Right lobe of liver (tissue), 6 donors: ENCODE measurements around the gene ATP2B1. TPM values are rescaled to one million over a fixed set of nuclear protein-coding genes. Genes with fewer than 3 reads are reported as not detected.

Experiments used
- ATAC-seq, 4 donors: fragments of 200-7000 bp; cut with Tn5 transposase; one replicate each; pipeline ENCODE4 v1.9.1; 2020; ENCODE audit warnings: mild to moderate bottlenecking in 4 of 4, moderate library complexity in 4 of 4
- DNase-seq, 3 donors: peaks; one replicate each; pipeline ENCODE4 v3.0.0-alpha.2; 2020
- H3K27ac ChIP-seq, 3 donors: fragments of 200-600 bp; one replicate each; pipeline ENCODE4 v1.8.0; 2022
- H3K27me3 ChIP-seq, 2 donors: fragments of 200-600 bp; one replicate each; pipeline ENCODE4 v1.8.0; 2022
- H3K36me3 ChIP-seq, 4 donors: fragments of 200-600 bp; sonication (generic) in 1 of 4; one replicate each; pipeline versions ENCODE4 v1.5.1 to v1.8.0; 2017 to 2022; ENCODE audit warnings: control low read depth in 1 of 4
- H3K4me1 ChIP-seq, 4 donors: fragments of 200-600 bp; sonication (generic) in 1 of 4; one replicate each; pipeline versions ENCODE4 v1.5.1 to v1.8.0; 2017 to 2022; ENCODE audit warnings: control low read depth in 1 of 4
- H3K4me3 ChIP-seq, 3 donors: fragments of 200-600 bp; one replicate each; pipeline ENCODE4 v1.8.0; 2022
- H3K9me3 ChIP-seq, 4 donors: fragments of 200-600 bp; sonication (generic) in 1 of 4; one replicate each; pipeline versions ENCODE4 v1.5.1 to v1.8.0; 2017 to 2022; ENCODE audit warnings: control low read depth in 1 of 4
- CTCF ChIP-seq, 4 donors: fragments of 200-600 bp in 3 of 4; fragments of 450-650 bp in 1 of 4; IDR thresholded peaks; one replicate each; pipeline versions ENCODE4 v1.5.1 to v1.8.0; 2016 to 2022; ENCODE audit warnings: antibody characterized with exemption in 4 of 4, mild to moderate bottlenecking in 2 of 4
- POLR2A ChIP-seq: fragments of 450-650 bp; IDR thresholded peaks from one replicate; pipeline ENCODE4 v1.6.1; 2017; ENCODE audit warnings: antibody characterized with exemption, mild to moderate bottlenecking
- WGBS: methylation state at CpG from one replicate; pipeline ENCODE4 v1.1.6; 2018; ENCODE audit warnings: low coverage, low lambda C conversion rate; ENCODE audit not compliant: insufficient coverage; ENCODE audit errors: missing lambda C conversion rate; 5-methylcytosine and 5-hydroxymethylcytosine counted together
- intact Hi-C, 2 donors: fragments of 100-400 bp; cut with DNase I; formaldehyde crosslinking; loops; one replicate each; pipeline versions ENCODE4 v1.11.2 to v1.14.1; 2022
- total RNA-seq, 6 experiments: library from RNA; depleted of rRNA in 2 of 6; stranded (reverse); fragments of >200 nt in 2 of 6; fragmentation: NEBNext Ultra II Directional in 3 of 6; extraction: Animal tissue kit (Norgen Biotek cat#: 25700) in 3 of 6; gene quantifications; one replicate each; pipeline versions ENCODE4 v1.1.0 to v1.2.4, GENCODE V29; 2016 to 2023
- donor health status: DM: no; HTN: yes; CAD: no.
- donor health status: DM: no; HTN: no; CAD: no.
- donor health status: DM: no; HTN: no; CAD: no.
- donor health status: DM: no; HTN: yes; CAD: no.
- donor health status: DM: no; HTN: yes; CAD: no.

Gene ATP2B1
- total RNA-seq, 6 experiments from 2014 or later = 10.4 to 23.9 (median 17.6) TPM

GRCh38 chr12:89610366-89610765 lies 98.3 kb downstream of the ATP2B1 start:
- no peaks in the 10 kb centered on the region for H3K27me3 ChIP-seq
- no peaks in the 10 kb centered on the region for H3K4me1 ChIP-seq
- no peak overlapping the region for H3K27ac ChIP-seq
- TF ChIP-seq CTCF (IDR thresholded peaks at IDR 0.05) (no peak), POLR2A (no peak)
- no peak for ATAC-seq
- intact Hi-C loops = no loop called here
- H3K4me3 ChIP-seq = no peak overlapping the region
- 83% methylated on average over 3 of the region's 3 CpGs for WGBS
- no peaks in the 10 kb centered on the region for H3K9me3 ChIP-seq
- H3K36me3 ChIP-seq = peaks cover 0 to 6% (median 2%) of the 10 kb centered on the region in 4 donors
- no peak for DNase-seq

- no peaks in the 10 kb centered on the region for H3K27me3 ChIP-seq
- WGBS = 93% methylated on average over 3 of the region's 5 CpGs
- peaks cover 0 to 9% (median 3%) of the 10 kb centered on the region in 4 donors for H3K36me3 ChIP-seq
- H3K9me3 ChIP-seq = no peaks in the 10 kb centered on the region
- ATAC-seq (no peak), DNase-seq (no peak)
- TF ChIP-seq CTCF (IDR thresholded peaks at IDR 0.05) = no peak
- no peak for TF ChIP-seq POLR2A
- H3K27ac ChIP-seq = no peak overlapping the region
- intact Hi-C loops = no loop called here
- H3K4me3 ChIP-seq = no peak overlapping the region
- H3K4me1 ChIP-seq = no peaks in the 10 kb centered on the region
These were observed 105.0 kb downstream of the ATP2B1 start for GRCh38 chr12:89603678-89604077.

- WGBS = 48% methylated on average over 1 of the region's 1 CpG
- DNase-seq = no peak
- Histone ChIP-seq H3K27me3 (no peaks in the 10 kb centered on the region), H3K36me3 (peaks cover 0 to 5% (median under 1%) of the 10 kb centered on the region in 4 donors), H3K27ac (no peak overlapping the region), H3K9me3 (no peaks in the 10 kb centered on the region), H3K4me3 (no peak overlapping the region), H3K4me1 (no peaks in the 10 kb centered on the region)
- intact Hi-C loops = no loop called here
- no peak for ATAC-seq
- no peak for TF ChIP-seq POLR2A
- no peak for TF ChIP-seq CTCF (IDR thresholded peaks at IDR 0.05)
These were observed 110.9 kb downstream of the ATP2B1 start for GRCh38 chr12:89597770-89598169.

GRCh38 chr12:89597210-89597609 lies 111.4 kb downstream of the ATP2B1 start:
- Histone ChIP-seq H3K27me3 (no peaks in the 10 kb centered on the region), H3K36me3 (peaks cover 0 to 2% (median 0%) of the 10 kb centered on the region in 4 donors), H3K4me3 (no peak overlapping the region), H3K9me3 (no peaks in the 10 kb centered on the region), H3K27ac (no peak overlapping the region), H3K4me1 (no peaks in the 10 kb centered on the region)
- WGBS = 75% methylated on average over 4 of the region's 4 CpGs
- TF ChIP-seq CTCF (IDR thresholded peaks at IDR 0.05) (no peak), POLR2A (no peak)
- ATAC-seq (no peak), DNase-seq (no peak)
- intact Hi-C loops = no loop called here

- no peak for ATAC-seq
- no peaks in the 10 kb centered on the region for H3K9me3 ChIP-seq
- WGBS = 92% methylated on average over 5 of the region's 5 CpGs
- no peaks in the 10 kb centered on the region for H3K27me3 ChIP-seq
- peaks cover 0 to 3% (median 0%) of the 10 kb centered on the region in 4 donors for H3K36me3 ChIP-seq
- no peak overlapping the region for H3K27ac ChIP-seq
- intact Hi-C loops = no loop called here
- no peak for DNase-seq
- no peaks in the 10 kb centered on the region for H3K4me1 ChIP-seq
- no peak overlapping the region for H3K4me3 ChIP-seq
- TF ChIP-seq CTCF (IDR thresholded peaks at IDR 0.05) (no peak), POLR2A (no peak)
These were observed 114.8 kb downstream of the ATP2B1 start for GRCh38 chr12:89593873-89594272.
